Parathyroid adenoma (tissue), 2 donors: ENCODE data around the gene CZIB.

Experiments used
- H2AFZ ChIP-seq: fragments of 300-600 bp; sonication (generic); one replicate; pipeline ENCODE4 v1.7.0; 2017; ENCODE audit warnings: antibody characterized with exemption, mild to moderate bottlenecking
- H3K27ac ChIP-seq: fragments of 300-600 bp; sonication (generic); one replicate; pipeline ENCODE4 v1.7.0; 2017
- H3K27me3 ChIP-seq: fragments of 300-600 bp; sonication (generic); one replicate; pipeline ENCODE4 v1.7.0; 2017; ENCODE audit warnings: low read length; ENCODE audit not compliant: control insufficient read depth, insufficient read depth
- H3K36me3 ChIP-seq: fragments of 300-600 bp; sonication (generic); one replicate; pipeline ENCODE4 v1.7.0; 2017; ENCODE audit warnings: low read length; ENCODE audit not compliant: control insufficient read depth, insufficient read depth
- H3K4me1 ChIP-seq: fragments of 300-600 bp; sonication (generic); one replicate; pipeline ENCODE4 v1.7.0; 2017; ENCODE audit warnings: control low read depth
- H3K4me2 ChIP-seq: fragments of 300-600 bp; sonication (generic); one replicate; pipeline ENCODE4 v1.7.0; 2017; ENCODE audit warnings: low read length
- H3K4me3 ChIP-seq: fragments of 300-600 bp; sonication (generic); one replicate; pipeline ENCODE4 v1.7.0; 2017; ENCODE audit warnings: low read depth, low read length
- H3K79me2 ChIP-seq: fragments of 300-600 bp; sonication (generic); one replicate; pipeline ENCODE4 v1.7.0; 2017; ENCODE audit warnings: control low read depth
- H3K9ac ChIP-seq: fragments of 300-600 bp; sonication (generic); one replicate; pipeline ENCODE4 v1.7.0; 2017; ENCODE audit warnings: mild to moderate bottlenecking
- H3K9me3 ChIP-seq: fragments of 300-600 bp; sonication (generic); one replicate; pipeline ENCODE4 v1.7.0; 2017; ENCODE audit warnings: low read length; ENCODE audit not compliant: control insufficient read depth
- TF ChIP-seq, protein P1 (sequence below): fragments of 300-600 bp; sonication (generic); IDR thresholded peaks from one replicate; pipeline ENCODE4 v1.7.0; 2017; ENCODE audit warnings: antibody characterized with exemption, mild to moderate bottlenecking
- donor health status: primary hyperparathyroidism.

The CZIB gene

DNA sequence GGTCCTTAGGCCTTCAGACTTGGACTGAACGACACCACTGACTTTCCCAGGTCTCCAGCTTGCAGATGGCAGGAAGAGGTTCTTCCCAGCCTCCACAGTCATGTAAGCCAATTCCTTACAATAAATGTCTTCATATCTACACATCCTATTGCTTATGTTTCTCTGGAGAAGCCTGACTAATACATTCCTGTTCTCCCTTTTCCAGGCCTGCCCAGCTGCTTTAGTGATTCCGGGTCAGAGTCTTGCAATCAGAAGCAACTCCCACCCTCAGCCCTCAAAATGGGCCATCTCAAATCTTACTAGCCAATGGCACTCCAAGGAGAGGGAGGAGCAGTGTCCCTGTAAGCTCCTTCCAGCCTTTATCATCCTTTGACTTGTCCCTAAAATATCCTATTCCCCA is 40.2 kb downstream of the CZIB start:
- H3K79me2 ChIP-seq: no peaks in the 10 kb centered on the region
- no peak overlapping the region for H3K4me2 ChIP-seq
- no peak overlapping the region for H3K9ac ChIP-seq
- TF ChIP-seq, protein P1, sequence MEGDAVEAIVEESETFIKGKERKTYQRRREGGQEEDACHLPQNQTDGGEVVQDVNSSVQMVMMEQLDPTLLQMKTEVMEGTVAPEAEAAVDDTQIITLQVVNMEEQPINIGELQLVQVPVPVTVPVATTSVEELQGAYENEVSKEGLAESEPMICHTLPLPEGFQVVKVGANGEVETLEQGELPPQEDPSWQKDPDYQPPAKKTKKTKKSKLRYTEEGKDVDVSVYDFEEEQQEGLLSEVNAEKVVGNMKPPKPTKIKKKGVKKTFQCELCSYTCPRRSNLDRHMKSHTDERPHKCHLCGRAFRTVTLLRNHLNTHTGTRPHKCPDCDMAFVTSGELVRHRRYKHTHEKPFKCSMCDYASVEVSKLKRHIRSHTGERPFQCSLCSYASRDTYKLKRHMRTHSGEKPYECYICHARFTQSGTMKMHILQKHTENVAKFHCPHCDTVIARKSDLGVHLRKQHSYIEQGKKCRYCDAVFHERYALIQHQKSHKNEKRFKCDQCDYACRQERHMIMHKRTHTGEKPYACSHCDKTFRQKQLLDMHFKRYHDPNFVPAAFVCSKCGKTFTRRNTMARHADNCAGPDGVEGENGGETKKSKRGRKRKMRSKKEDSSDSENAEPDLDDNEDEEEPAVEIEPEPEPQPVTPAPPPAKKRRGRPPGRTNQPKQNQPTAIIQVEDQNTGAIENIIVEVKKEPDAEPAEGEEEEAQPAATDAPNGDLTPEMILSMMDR: no peak
- no peaks in the 10 kb centered on the region for H3K27me3 ChIP-seq
- H3K36me3 ChIP-seq: no peaks in the 10 kb centered on the region
- no peak overlapping the region for H3K27ac ChIP-seq
- H3K9me3 ChIP-seq: no peaks in the 10 kb centered on the region
- H3K4me1 ChIP-seq: no peaks in the 10 kb centered on the region
- no peak overlapping the region for H3K4me3 ChIP-seq
- no peak overlapping the region for H2AFZ ChIP-seq

DNA sequence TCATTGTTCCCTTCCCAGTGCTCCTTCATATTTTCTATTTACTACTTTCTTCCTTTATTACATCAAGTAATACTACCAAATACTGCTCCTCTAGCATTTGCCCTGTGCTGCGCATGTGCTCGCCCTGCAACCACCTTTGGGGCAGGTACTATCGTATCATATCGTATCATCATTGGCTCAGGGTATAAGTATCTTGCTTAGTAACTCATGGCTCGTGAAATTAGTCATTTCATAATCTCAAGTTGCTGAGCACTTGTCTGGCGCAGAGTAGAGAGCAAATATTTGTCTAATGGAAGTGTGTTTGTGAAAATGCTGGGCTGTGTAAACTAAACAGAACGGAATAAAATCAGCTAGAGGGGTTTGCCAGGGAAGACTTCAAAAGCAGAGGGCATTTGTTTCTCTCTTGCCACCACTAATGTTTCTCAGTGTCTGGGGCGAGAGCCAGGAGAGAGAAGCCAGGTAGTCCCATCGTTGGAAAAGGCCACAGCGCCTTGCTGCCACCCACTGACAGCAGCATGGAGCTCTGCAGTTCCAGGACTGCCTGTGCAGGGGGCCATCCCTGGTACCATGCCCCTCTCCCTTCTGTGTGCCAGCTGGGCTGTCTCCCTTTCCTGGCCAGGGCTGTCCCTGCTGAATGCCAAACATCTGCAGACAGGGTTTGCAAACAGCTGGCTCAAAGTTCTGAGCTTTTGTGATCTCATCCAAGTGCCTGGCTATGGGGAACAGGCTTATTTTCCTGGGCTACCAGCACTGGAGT is 43.8 kb downstream of the CZIB start:
- Histone ChIP-seq H3K36me3 (no peaks in the 10 kb centered on the region), H3K27me3 (no peaks in the 10 kb centered on the region), H3K9ac (no peak overlapping the region), H3K4me3 (no peak overlapping the region), H3K4me2 (no peak overlapping the region), H3K4me1 (no peaks in the 10 kb centered on the region), H2AFZ (no peak overlapping the region), H3K79me2 (no peaks in the 10 kb centered on the region), H3K27ac (no peak overlapping the region), H3K9me3 (no peaks in the 10 kb centered on the region)
- TF ChIP-seq, protein P1: no peak

DNA sequence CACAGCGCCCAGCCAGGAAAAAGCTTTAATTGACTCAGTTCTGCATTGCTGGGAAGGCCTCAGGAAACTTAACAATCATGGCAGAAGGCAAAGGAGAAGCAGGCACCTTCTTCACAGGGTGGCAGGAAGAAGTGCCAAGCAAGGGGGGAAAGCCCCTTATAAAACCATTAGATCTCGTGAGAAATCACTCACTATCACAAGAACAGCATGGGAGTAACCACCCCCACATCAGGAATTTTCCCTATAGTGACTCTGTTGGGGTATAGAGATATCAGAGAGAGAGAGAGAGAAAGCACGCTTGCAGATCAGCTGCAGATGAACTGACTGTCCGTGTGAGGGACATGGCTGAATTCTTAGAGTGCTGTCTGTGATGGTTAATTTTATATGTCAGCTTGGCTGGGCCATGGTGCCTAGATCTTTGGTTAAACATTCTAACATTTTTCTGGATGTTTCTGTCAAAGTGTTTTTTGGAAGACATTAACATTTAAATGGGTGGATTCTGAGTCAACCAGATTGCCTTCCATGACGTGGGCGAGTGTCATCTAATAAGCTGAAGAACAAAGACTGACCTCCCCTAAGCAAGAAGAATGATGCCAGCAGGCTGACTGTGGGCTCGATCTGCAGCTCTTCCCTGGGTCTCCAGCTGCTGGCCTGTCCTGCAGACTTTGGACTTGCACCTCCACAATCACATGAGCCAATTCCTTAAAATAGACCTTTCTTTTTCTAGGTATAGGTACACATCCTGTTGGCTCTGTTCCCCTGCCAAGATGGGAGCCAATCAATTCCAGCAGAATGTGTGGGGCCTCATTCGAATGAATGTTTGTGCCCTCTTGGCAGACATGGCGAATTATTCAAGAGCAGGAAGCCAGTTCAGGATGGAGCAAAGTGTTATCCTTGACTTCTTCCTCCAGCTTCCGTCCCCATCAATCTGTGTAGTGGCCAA is 45.2 kb downstream of the CZIB start:
- Histone ChIP-seq H3K27ac (no peak overlapping the region), H3K27me3 (no peaks in the 10 kb centered on the region), H3K79me2 (no peaks in the 10 kb centered on the region), H3K4me1 (no peaks in the 10 kb centered on the region), H3K36me3 (no peaks in the 10 kb centered on the region), H3K9me3 (no peaks in the 10 kb centered on the region), H3K4me2 (no peak overlapping the region), H3K4me3 (no peak overlapping the region), H3K9ac (no peak overlapping the region), H2AFZ (no peak overlapping the region)
- TF ChIP-seq, protein P1: no peak

DNA sequence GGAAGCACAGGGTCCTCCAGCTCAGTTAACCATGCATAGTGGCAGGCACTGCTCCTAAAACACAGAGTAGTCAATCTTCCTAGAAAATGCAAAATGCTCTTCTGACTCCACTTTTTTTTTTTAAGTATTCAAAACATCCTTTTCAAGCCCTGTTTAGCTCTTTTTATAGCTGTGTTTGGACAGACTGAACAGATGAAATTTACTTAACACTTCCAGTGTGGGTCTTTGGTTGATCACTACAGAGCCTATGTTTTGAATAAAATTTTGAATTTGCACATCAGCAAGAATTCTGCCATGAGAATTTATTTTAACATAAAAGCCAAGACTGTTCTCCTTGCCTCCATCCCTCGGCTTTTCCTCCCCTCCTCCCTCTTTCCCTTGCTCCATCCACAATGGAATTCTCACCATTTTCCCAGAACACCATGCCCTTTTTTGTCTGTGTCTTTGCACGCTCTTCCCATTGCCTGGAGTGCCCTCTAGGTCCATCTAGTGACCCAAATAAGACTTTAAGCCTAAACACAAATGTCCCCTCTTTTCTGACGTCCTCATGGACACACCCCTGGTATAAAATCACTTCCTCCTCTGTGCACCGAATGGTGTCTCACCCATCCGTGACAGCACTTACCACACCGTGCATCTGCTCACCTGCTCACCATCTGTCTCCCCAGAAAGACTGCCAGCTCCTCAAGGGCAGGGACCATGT is 47.9 kb downstream of the CZIB start:
- Histone ChIP-seq H3K4me1 (no peaks in the 10 kb centered on the region), H3K9ac (no peak overlapping the region), H3K4me2 (no peak overlapping the region), H3K9me3 (no peaks in the 10 kb centered on the region), H3K4me3 (no peak overlapping the region), H2AFZ (no peak overlapping the region), H3K27ac (no peak overlapping the region), H3K79me2 (no peaks in the 10 kb centered on the region), H3K27me3 (no peaks in the 10 kb centered on the region), H3K36me3 (no peaks in the 10 kb centered on the region)
- TF ChIP-seq, protein P1: no peak
